ENCODE results near the gene ZNF444. TPM values are rescaled to one million over a fixed set of nuclear protein-coding genes. Genes with fewer than 3 reads are reported as not detected.
A peak's percentile ranks its signal among the peaks of the same experiment; 100 is the strongest.

ZNF444 gene
- total RNA-seq, 4 donors from 2014 or later, result 32.0 to 78.2 (median 52.1) TPM

GRCh38 chr19:56142897-56143434 lies 1.9 kb downstream of the ZNF444 start:
- intact Hi-C loops (cut with DNase I), result loop anchor here (10.0 kb wide), 1 partner anchor 172 kb away; the partner anchor contains the start of gene ZSCAN5A
- peak overlapping the region in 2 of 4 donors; percentile 89 to 92 for H3K27ac ChIP-seq (replicated peaks in 1 of 4)
- WGBS, result 86% methylated on average over 1 of the region's 4 CpGs

GRCh38 chr19:56144376-56144775 lies 3.3 kb downstream of the ZNF444 start:
- intact Hi-C loops (cut with DNase I), result loop anchor here (10.0 kb wide), 1 partner anchor 170 kb away; the partner anchor contains the start of gene ZSCAN5A
- H3K9me3 ChIP-seq, result no peaks in the 10 kb centered on the region
- no peak overlapping the region for H3K27ac ChIP-seq (replicated peaks in 1 of 4)
- TF ChIP-seq POLR2AphosphoS5 (IDR thresholded peaks at IDR 0.05) (no peak), CTCF (IDR thresholded peaks at IDR 0.05) (no peak), EP300 (IDR thresholded peaks at IDR 0.05) (no peak), POLR2A (IDR thresholded peaks at IDR 0.05; ENCODE audit: low read depth) (no peak)
- H3K27me3 ChIP-seq, result no peaks in the 10 kb centered on the region
- no peak for DNase-seq (ENCODE audit: extremely low spot score)
- H3K4me1 ChIP-seq, result peaks cover 13 to 41% (median 30%) of the 10 kb centered on the region in 4 donors
- no peak overlapping the region for H3K4me3 ChIP-seq
- 58% methylated on average over 6 of the region's 6 CpGs for whole genome bisulfite sequencing
- peaks cover 11 to 34% (median 33%) of the 10 kb centered on the region in 4 donors for H3K36me3 ChIP-seq

More at GRCh38 chr19:56142897-56143434, 1.9 kb downstream of the ZNF444 start:
- H3K4me3 ChIP-seq, result no peak overlapping the region
- TF ChIP-seq POLR2A (IDR thresholded peaks at IDR 0.05; ENCODE audit: low read depth) (no peak), EP300 (IDR thresholded peaks at IDR 0.05) (no peak), POLR2AphosphoS5 (IDR thresholded peaks at IDR 0.05) (no peak), CTCF (IDR thresholded peaks at IDR 0.05) (no peak)
- DNase-seq (ENCODE audit: extremely low spot score), result no peak
- peaks cover 13 to 45% (median 33%) of the 10 kb centered on the region in 4 donors for H3K4me1 ChIP-seq
- H3K36me3 ChIP-seq, result peaks cover 11 to 24% (median 22%) of the 10 kb centered on the region in 4 donors
- no peaks in the 10 kb centered on the region for H3K9me3 ChIP-seq
- no peaks in the 10 kb centered on the region for H3K27me3 ChIP-seq

- Histone ChIP-seq H3K4me3 (no peak overlapping the region), H3K36me3 (peaks cover 11 to 38% (median 35%) of the 10 kb centered on the region in 4 donors), H3K4me1 (peaks cover 12 to 37% (median 25%) of the 10 kb centered on the region in 4 donors), H3K27ac (replicated peaks in 1 of 4) (no peak overlapping the region), H3K27me3 (no peaks in the 10 kb centered on the region), H3K9me3 (no peaks in the 10 kb centered on the region)
- intact Hi-C loops (cut with DNase I), result loop anchor here (10.0 kb wide), 1 partner anchor 170 kb away; the partner anchor contains the start of gene ZSCAN5A
- 88% methylated on average over 12 of the region's 12 CpGs for WGBS
- no peak for DNase-seq (ENCODE audit: extremely low spot score)
- no peak for TF ChIP-seq POLR2AphosphoS5 (IDR thresholded peaks at IDR 0.05)
- TF ChIP-seq CTCF (IDR thresholded peaks at IDR 0.05), result no peak
- TF ChIP-seq POLR2A (IDR thresholded peaks at IDR 0.05; ENCODE audit: low read depth), result no peak
- no peak for TF ChIP-seq EP300 (IDR thresholded peaks at IDR 0.05)
Measured at GRCh38 chr19:56144831-56145230, 3.7 kb downstream of the ZNF444 start.

GRCh38 chr19:56145698-56146097 lies 4.6 kb downstream of the ZNF444 start:
- no peak for TF ChIP-seq EP300 (IDR thresholded peaks at IDR 0.05)
- no peak for TF ChIP-seq POLR2AphosphoS5 (IDR thresholded peaks at IDR 0.05)
- TF ChIP-seq CTCF (IDR thresholded peaks at IDR 0.05), result no peak
- TF ChIP-seq POLR2A (IDR thresholded peaks at IDR 0.05; ENCODE audit: low read depth), result no peak
- peaks cover 11 to 45% (median 36%) of the 10 kb centered on the region in 4 donors for H3K36me3 ChIP-seq
- no peaks in the 10 kb centered on the region for H3K27me3 ChIP-seq
- no peaks in the 10 kb centered on the region for H3K9me3 ChIP-seq
- no peak overlapping the region for H3K27ac ChIP-seq (replicated peaks in 1 of 4)
- peaks cover 14 to 35% (median 26%) of the 10 kb centered on the region in 4 donors for H3K4me1 ChIP-seq
- intact Hi-C loops (cut with DNase I), result loop anchor here (10.0 kb wide), 1 partner anchor 169 kb away; the partner anchor contains the start of gene ZSCAN5A
- no peak for DNase-seq (ENCODE audit: extremely low spot score)
- WGBS, result 82% methylated on average over 10 of the region's 10 CpGs
- H3K4me3 ChIP-seq, result no peak overlapping the region

All from esophagus muscularis mucosa (tissue), 4 donors.